ENCODE measurements around the gene PITRM1. TPM values are rescaled to one million over a fixed set of nuclear protein-coding genes. Genes with fewer than 3 reads are reported as not detected.

The PITRM1 gene
- total and polyA plus RNA-seq, 2 experiments from 2014 or later = 44.1 to 45.9 TPM

- no peak overlapping the region for H3K4me2 ChIP-seq
- H3K27me3 ChIP-seq = no peaks in the 10 kb centered on the region
- no peak for TF ChIP-seq CTCF (IDR thresholded peaks at IDR 0.05; ENCODE audit: poor library complexity)
- TF ChIP-seq EZH2phosphoT487 (IDR thresholded peaks at IDR 0.05; ENCODE audit: low read depth, severe bottlenecking, unreplicated experiment) = no peak
- TF ChIP-seq EZH2 (IDR thresholded peaks at IDR 0.05; ENCODE audit: borderline replicate concordance) = no peak
- peaks cover 7% of the 10 kb centered on the region for H3K4me1 ChIP-seq (ENCODE audit: insufficient read depth)
- H3K9me2 ChIP-seq (replicated peaks; ENCODE audit: insufficient read depth) = no peaks in the 10 kb centered on the region
- H3K9me3 ChIP-seq (ENCODE audit: low read depth) = no peaks in the 10 kb centered on the region
- H3K27ac ChIP-seq = no peak overlapping the region
- H4K20me1 ChIP-seq (ENCODE audit: insufficient read depth, poor library complexity, severe bottlenecking) = no peaks in the 10 kb centered on the region
- WGBS (ENCODE audit: low lambda C conversion rate, missing lambda C conversion rate) = 89% methylated on average over 10 of the region's 10 CpGs
- DNase-seq (ENCODE audit: low spot score) = no peak
- no peaks in the 10 kb centered on the region for H3K36me3 ChIP-seq (replicated peaks; ENCODE audit: insufficient read depth, low read depth)
- no peak overlapping the region for H3K4me3 ChIP-seq
- no peak overlapping the region for H2AFZ ChIP-seq
- no peaks in the 10 kb centered on the region for H3K79me2 ChIP-seq
Observed at GRCh38 chr10:3127921-3128320, 44.7 kb downstream of the PITRM1 start.

DNA sequence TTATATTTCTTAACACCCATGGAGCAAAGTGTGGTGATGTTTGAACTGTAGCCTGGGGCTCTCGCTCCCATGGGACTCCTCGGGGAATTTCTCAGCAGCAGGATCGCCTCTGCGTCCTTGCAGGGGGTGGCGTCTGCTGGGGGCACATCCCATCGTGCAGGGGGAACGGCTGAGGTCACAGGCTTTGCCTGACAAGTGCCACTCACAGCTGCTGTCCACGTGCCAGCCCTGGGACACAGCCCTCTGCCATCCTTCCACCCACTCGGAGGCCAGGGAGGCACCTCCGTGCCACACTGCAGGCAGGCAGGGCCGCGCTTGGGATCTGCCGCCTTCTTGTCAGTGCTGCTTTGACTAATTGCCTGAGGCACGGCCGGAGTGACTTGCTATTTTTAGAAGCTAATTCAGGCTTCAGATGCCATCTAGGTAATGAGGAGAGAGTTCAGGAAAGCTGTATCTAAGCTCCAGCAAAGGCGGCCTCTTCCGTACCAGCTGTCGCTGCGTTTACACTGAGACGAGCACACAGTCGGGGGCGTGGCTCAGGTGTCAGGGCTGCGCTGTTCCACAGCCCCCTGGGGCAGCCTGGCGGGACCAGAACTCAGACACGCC lies 45.7 kb downstream of the PITRM1 start:
- peaks cover 7% of the 10 kb centered on the region for H3K4me1 ChIP-seq (ENCODE audit: insufficient read depth)
- WGBS (ENCODE audit: low lambda C conversion rate, missing lambda C conversion rate) = 61% methylated on average over 25 of the region's 25 CpGs
- H3K27ac ChIP-seq = peak overlapping the region; percentile 20
- H3K4me3 ChIP-seq = no peak overlapping the region
- TF ChIP-seq EZH2phosphoT487 (IDR thresholded peaks at IDR 0.05; ENCODE audit: low read depth, severe bottlenecking, unreplicated experiment) = no peak
- no peaks in the 10 kb centered on the region for H3K9me3 ChIP-seq (ENCODE audit: low read depth)
- H2AFZ ChIP-seq = no peak overlapping the region
- no peaks in the 10 kb centered on the region for H3K36me3 ChIP-seq (replicated peaks; ENCODE audit: insufficient read depth, low read depth)
- H3K27me3 ChIP-seq = no peaks in the 10 kb centered on the region
- no peaks in the 10 kb centered on the region for H4K20me1 ChIP-seq (ENCODE audit: insufficient read depth, poor library complexity, severe bottlenecking)
- H3K4me2 ChIP-seq = peak overlapping the region; percentile 46
- DNase-seq (ENCODE audit: low spot score) = peak; percentile 55
- H3K79me2 ChIP-seq = no peaks in the 10 kb centered on the region
- H3K9me2 ChIP-seq (replicated peaks; ENCODE audit: insufficient read depth) = no peaks in the 10 kb centered on the region

DNA sequence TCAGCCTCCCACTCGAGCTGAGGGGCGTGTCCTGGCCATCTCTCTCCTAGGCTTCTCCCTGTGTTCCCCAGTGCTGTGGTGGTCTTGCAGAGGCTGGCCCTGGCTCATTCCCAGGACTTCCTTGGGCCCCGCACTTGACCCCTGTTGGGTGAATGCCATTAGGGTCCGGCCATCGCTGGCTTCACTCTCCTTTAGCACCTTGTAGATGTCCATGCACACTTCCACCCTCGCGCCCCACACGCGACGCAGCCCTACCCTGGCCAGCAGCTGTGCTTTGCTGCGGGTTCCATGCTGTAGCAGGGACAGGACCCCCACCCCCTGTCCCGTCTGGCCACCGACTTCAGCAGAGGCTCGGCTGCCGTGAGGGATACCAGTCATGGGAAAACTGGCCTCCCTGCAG lies 46.3 kb downstream of the PITRM1 start:
- H3K27ac ChIP-seq = no peak overlapping the region
- H3K36me3 ChIP-seq (replicated peaks; ENCODE audit: insufficient read depth, low read depth) = no peaks in the 10 kb centered on the region
- DNase-seq (ENCODE audit: low spot score) = no peak
- TF ChIP-seq EZH2 (IDR thresholded peaks at IDR 0.05; ENCODE audit: borderline replicate concordance) (no peak), EZH2phosphoT487 (IDR thresholded peaks at IDR 0.05; ENCODE audit: low read depth, severe bottlenecking, unreplicated experiment) (no peak), CTCF (IDR thresholded peaks at IDR 0.05; ENCODE audit: poor library complexity) (no peak)
- no peaks in the 10 kb centered on the region for H3K27me3 ChIP-seq
- H3K79me2 ChIP-seq = no peaks in the 10 kb centered on the region
- 94% methylated on average over 15 of the region's 15 CpGs for WGBS (ENCODE audit: low lambda C conversion rate, missing lambda C conversion rate)
- no peak overlapping the region for H2AFZ ChIP-seq
- H3K4me2 ChIP-seq = no peak overlapping the region
- H3K9me3 ChIP-seq (ENCODE audit: low read depth) = no peaks in the 10 kb centered on the region
- H3K4me3 ChIP-seq = no peak overlapping the region
- no peaks in the 10 kb centered on the region for H4K20me1 ChIP-seq (ENCODE audit: insufficient read depth, poor library complexity, severe bottlenecking)
- H3K9me2 ChIP-seq (replicated peaks; ENCODE audit: insufficient read depth) = no peaks in the 10 kb centered on the region
- H3K4me1 ChIP-seq (ENCODE audit: insufficient read depth) = peaks cover 7% of the 10 kb centered on the region

DNA sequence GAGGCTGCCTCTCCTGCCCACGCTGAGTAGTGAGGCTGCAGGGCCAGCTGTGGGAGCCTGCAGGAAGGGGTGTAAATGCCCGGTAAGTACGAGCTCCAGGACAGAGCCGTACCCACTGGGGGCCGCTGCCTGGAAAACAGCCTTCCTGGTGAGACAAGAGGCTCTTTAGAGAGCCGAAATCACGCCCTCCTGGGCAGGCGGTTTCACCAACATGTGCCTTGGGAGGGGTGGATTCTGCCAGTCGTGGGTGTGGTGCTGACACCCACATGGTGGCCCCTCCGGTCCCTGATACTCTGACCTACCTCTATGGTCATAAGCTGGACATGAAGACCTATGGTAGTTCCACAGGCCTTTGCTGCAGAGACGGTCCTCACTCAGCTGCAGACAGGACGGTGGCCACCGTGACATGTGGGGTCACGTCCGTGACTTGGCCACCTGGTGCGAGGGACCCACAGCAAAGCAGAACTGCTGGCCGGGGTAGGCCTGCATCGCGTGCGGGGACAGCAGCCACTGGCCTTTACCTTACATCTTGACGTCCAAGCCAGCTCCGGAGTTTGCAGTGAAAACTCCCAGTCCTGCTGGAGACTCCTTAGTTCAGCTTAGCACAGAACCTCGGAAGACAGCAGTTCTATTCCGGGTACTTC lies 46.9 kb downstream of the PITRM1 start:
- no peak overlapping the region for H3K27ac ChIP-seq
- no peaks in the 10 kb centered on the region for H3K9me3 ChIP-seq (ENCODE audit: low read depth)
- 95% methylated on average over 24 of the region's 24 CpGs for WGBS (ENCODE audit: low lambda C conversion rate, missing lambda C conversion rate)
- H3K79me2 ChIP-seq = no peaks in the 10 kb centered on the region
- H3K36me3 ChIP-seq (replicated peaks; ENCODE audit: insufficient read depth, low read depth) = no peaks in the 10 kb centered on the region
- no peak for DNase-seq (ENCODE audit: low spot score)
- H3K27me3 ChIP-seq = no peaks in the 10 kb centered on the region
- peaks cover 7% of the 10 kb centered on the region for H3K4me1 ChIP-seq (ENCODE audit: insufficient read depth)
- no peaks in the 10 kb centered on the region for H3K9me2 ChIP-seq (replicated peaks; ENCODE audit: insufficient read depth)
- no peak overlapping the region for H3K4me2 ChIP-seq
- no peaks in the 10 kb centered on the region for H4K20me1 ChIP-seq (ENCODE audit: insufficient read depth, poor library complexity, severe bottlenecking)
- no peak overlapping the region for H3K4me3 ChIP-seq
- TF ChIP-seq EZH2phosphoT487 (IDR thresholded peaks at IDR 0.05; ENCODE audit: low read depth, severe bottlenecking, unreplicated experiment) = no peak
- TF ChIP-seq CTCF (IDR thresholded peaks at IDR 0.05; ENCODE audit: poor library complexity) = no peak
- TF ChIP-seq EZH2 (IDR thresholded peaks at IDR 0.05; ENCODE audit: borderline replicate concordance) = no peak
- no peak overlapping the region for H2AFZ ChIP-seq

Measured in hepatocyte (in vitro differentiated cells).